GM23338 (cell line): ENCODE measurements around the gene ENTPD5. TPM values are rescaled to one million over a fixed set of nuclear protein-coding genes. Genes with fewer than 3 reads are reported as not detected.

Experiments
- ATAC-seq: fragments of 200-7000 bp; cut with Tn5 transposase; 3 replicates; pipeline ENCODE4 v1.9.1; 2020
- DNase-seq: peaks from one replicate; pipeline ENCODE4 v3.0.0-alpha.2; 2015; ENCODE audit warnings: low spot score
- H2AFZ ChIP-seq: fragments of 200-600 bp; sonication (generic); 2 replicates; pipeline ENCODE4 v1.8.0; 2016; ENCODE audit warnings: antibody characterized with exemption, mild to moderate bottlenecking, moderate library complexity
- H3F3A ChIP-seq: fragments of 200-600 bp; sonication (generic); replicated peaks from 2 replicates; pipeline ENCODE4 v1.8.0; 2017; ENCODE audit warnings: antibody characterized with exemption, mixed run types, low read depth
- H3K27ac ChIP-seq: fragments of 200-600 bp; sonication (generic); 2 replicates; pipeline ENCODE4 v1.6.1; 2016; ENCODE audit warnings: low read depth
- H3K27me3 ChIP-seq: fragments of 200-600 bp; sonication (generic); 2 replicates; pipeline ENCODE4 v1.8.0; 2016; ENCODE audit warnings: mild to moderate bottlenecking, mixed run types, moderate library complexity; ENCODE audit not compliant: insufficient read depth
- H3K36me3 ChIP-seq: fragments of 200-600 bp; sonication (generic); 2 replicates; pipeline ENCODE4 v1.8.0; 2016; ENCODE audit warnings: mild to moderate bottlenecking; ENCODE audit not compliant: insufficient read depth
- H3K4me1 ChIP-seq: fragments of 200-600 bp; sonication (generic); 2 replicates; pipeline ENCODE4 v1.8.0; 2016; ENCODE audit warnings: mild to moderate bottlenecking, moderate library complexity; ENCODE audit not compliant: insufficient read depth
- H3K4me2 ChIP-seq: fragments of 200-600 bp; sonication (generic); 2 replicates; pipeline ENCODE4 v1.7.1; 2017; ENCODE audit warnings: mixed run types
- H3K4me3 ChIP-seq: fragments of 200-600 bp; sonication (generic); 2 replicates; pipeline ENCODE4 v1.6.1; 2016; ENCODE audit warnings: mixed run types
- H3K79me2 ChIP-seq: fragments of 200-600 bp; sonication (generic); replicated peaks from 2 replicates; pipeline ENCODE4 v1.8.0; 2017; ENCODE audit warnings: mild to moderate bottlenecking; ENCODE audit not compliant: insufficient read depth
- H3K9me2 ChIP-seq: fragments of 200-600 bp; sonication (generic); 2 replicates; pipeline ENCODE4 v1.8.0; 2017; ENCODE audit not compliant: insufficient read depth
- H4K20me1 ChIP-seq: fragments of 200-600 bp; sonication (generic); replicated peaks from 2 replicates; pipeline ENCODE4 v1.8.0; 2017; ENCODE audit warnings: mild to moderate bottlenecking; ENCODE audit not compliant: insufficient read depth
- H3K27ac Mint-ChIP-seq: 2 replicates; pipeline ENCODE4 v1.8.0; 2020; ENCODE audit warnings: inconsistent platforms, mild to moderate bottlenecking, moderate library complexity, mixed read lengths
- H3K27me3 Mint-ChIP-seq: 3 replicates; pipeline ENCODE4 v1.8.0; 2022; ENCODE audit warnings: low read depth, mild to moderate bottlenecking, moderate library complexity, mixed read lengths, inconsistent platforms; ENCODE audit not compliant: insufficient read depth, poor library complexity
- H3K36me3 Mint-ChIP-seq: 3 replicates; pipeline ENCODE4 v1.8.0; 2021; ENCODE audit warnings: low read depth, mild to moderate bottlenecking, inconsistent platforms, moderate library complexity, mixed read lengths
- H3K4me1 Mint-ChIP-seq: 3 replicates; pipeline ENCODE4 v1.8.0; 2020; ENCODE audit warnings: mild to moderate bottlenecking, inconsistent platforms, mixed read lengths
- H3K4me3 Mint-ChIP-seq: 3 replicates; pipeline ENCODE4 v1.8.0; 2021; ENCODE audit warnings: moderate library complexity, mild to moderate bottlenecking, inconsistent platforms, mixed read lengths
- H3K9me3 Mint-ChIP-seq: 3 replicates; pipeline ENCODE4 v1.8.0; 2020; ENCODE audit warnings: moderate library complexity, mild to moderate bottlenecking, inconsistent platforms, mixed read lengths
- CREB1 ChIP-seq: fragments of 250-450 bp; sonication (Bioruptor Pico); IDR thresholded peaks from 2 replicates; pipeline ENCODE4 v1.5.0; 2020; ENCODE audit warnings: low read depth, mild to moderate bottlenecking, moderate library complexity
- EZH2 ChIP-seq: fragments of 200-600 bp; sonication (generic); IDR thresholded peaks from one replicate; pipeline ENCODE4 v1.8.0; 2017; ENCODE audit warnings: antibody characterized with exemption, mild to moderate bottlenecking, low read depth; ENCODE audit not compliant: unreplicated experiment
- EZH2phosphoT487 ChIP-seq: fragments of 200-600 bp; sonication (generic); IDR thresholded peaks from one replicate; pipeline ENCODE4 v1.8.1; 2018; ENCODE audit warnings: antibody characterized with exemption; ENCODE audit not compliant: unreplicated experiment
- JUNB ChIP-seq: IDR thresholded peaks from one replicate; pipeline ENCODE4 v1.6.1; 2016; ENCODE audit warnings: antibody characterized with exemption; ENCODE audit not compliant: unreplicated experiment
- NANOG ChIP-seq: IDR thresholded peaks from 2 replicates; pipeline ENCODE4 v1.6.1; 2016; ENCODE audit warnings: antibody characterized with exemption, borderline replicate concordance
- POLR2AphosphoS5 ChIP-seq: IDR thresholded peaks from 2 replicates; pipeline ENCODE4 v1.6.1; 2016; ENCODE audit warnings: antibody characterized with exemption, low read depth
- REST ChIP-seq: IDR thresholded peaks from one replicate; pipeline ENCODE4 v1.6.1; 2018; ENCODE audit warnings: antibody characterized with exemption; ENCODE audit not compliant: unreplicated experiment
- STAT1 ChIP-seq: IDR thresholded peaks from one replicate; pipeline ENCODE4 v1.6.1; 2016; ENCODE audit warnings: antibody characterized with exemption; ENCODE audit not compliant: unreplicated experiment
- ZNF331 ChIP-seq: fragments of 250-450 bp; sonication (Bioruptor Pico); IDR thresholded peaks from 2 replicates; pipeline ENCODE4 v1.5.0; 2020; ENCODE audit warnings: low read depth, mild to moderate bottlenecking, moderate library complexity
- polyA plus RNA-seq: library from polyadenylated mRNA; unstranded; fragments of >200 nt; fragmentation: Nextera tagmentation; extraction: Ambion mirVana; gene quantifications from 2 replicates; pipeline ENCODE4 v1.2.1, GENCODE V29; 2016
- total RNA-seq: library from RNA; depleted of rRNA; stranded (reverse); fragments of >200 nt; shearing (Covaris generic); gene quantifications from 2 replicates; pipeline ENCODE4 v1.2.3, GENCODE V29; 2014
- TF ChIP-seq, protein P1 (sequence below): IDR thresholded peaks from 2 replicates; pipeline ENCODE4 v1.6.1; 2016; ENCODE audit warnings: antibody characterized with exemption
- TF ChIP-seq, protein P2 (sequence below), 2 experiments: fragments of 200-600 bp in 1 of 2; sonication (generic) in 1 of 2; conservative IDR thresholded peaks; 2 replicates each; pipeline versions ENCODE4 v1.5.1 to v1.6.1; 2016 to 2017; ENCODE audit warnings: antibody characterized with exemption in 2 of 2, low read depth in 2 of 2, mild to moderate bottlenecking in 2 of 2, moderate library complexity in 1 of 2

ENTPD5 gene
- total and polyA plus RNA-seq, 2 experiments from 2014 or later, result 4.6 to 5.5 TPM

DNA sequence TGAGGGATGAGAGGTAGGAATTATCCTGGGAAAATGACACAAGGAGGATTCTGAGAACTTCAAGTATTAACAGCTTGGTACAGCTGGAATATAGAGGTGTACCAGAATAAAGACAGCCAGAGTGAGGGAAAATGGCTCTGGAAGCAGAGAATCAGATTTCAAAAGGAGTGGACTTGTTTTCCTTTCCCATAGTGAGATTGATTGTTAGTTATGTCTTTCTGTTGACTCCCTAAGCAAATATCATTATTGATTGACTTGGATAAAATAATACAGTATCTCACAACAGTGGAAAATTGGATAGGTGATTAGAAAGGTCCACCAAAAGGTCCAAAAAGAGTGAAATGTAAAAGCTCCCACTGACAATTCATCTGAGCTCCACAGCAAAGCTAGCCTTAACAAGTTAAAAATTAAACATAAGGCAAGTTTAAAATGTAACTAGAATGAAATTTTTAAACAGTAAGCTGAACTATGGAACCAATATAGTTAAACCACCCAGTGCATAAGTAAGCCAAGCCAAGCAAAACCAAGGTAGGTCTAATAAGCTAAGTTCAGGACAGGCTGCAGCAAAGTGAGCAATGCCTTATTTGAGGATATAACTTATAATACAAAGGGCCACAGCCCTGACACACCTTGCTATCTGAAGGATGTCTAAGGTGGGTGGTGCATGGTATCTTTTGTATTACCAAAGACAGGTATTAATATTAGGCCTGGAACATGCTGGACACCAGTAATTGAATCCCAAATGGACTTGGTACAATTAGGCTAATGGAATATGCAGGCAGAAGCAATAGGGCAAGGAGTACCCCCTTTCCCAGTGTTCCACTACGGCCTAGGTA, 21.8 kb downstream of the ENTPD5 start:
- Histone ChIP-seq H2AFZ (no peak overlapping the region), H3K79me2 (no peaks in the 10 kb centered on the region), H3K27me3 (no peaks in the 10 kb centered on the region), H4K20me1 (no peaks in the 10 kb centered on the region; the same call in 1 of the 2 replicates), H3F3A (no peaks in the 10 kb centered on the region), H3K4me1 (no peaks in the 10 kb centered on the region), H3K4me3 (no peak overlapping the region), H3K36me3 (no peaks in the 10 kb centered on the region), H3K27ac (no peak overlapping the region), H3K4me2 (no peak overlapping the region), H3K9me2 (no peaks in the 10 kb centered on the region)
- Mint-ChIP-seq H3K9me3 (no peaks in the 10 kb centered on the region), H3K36me3 (no peaks in the 10 kb centered on the region), H3K4me3 (no peak overlapping the region), H3K4me1 (no peaks in the 10 kb centered on the region), H3K27me3 (peaks cover 2% of the 10 kb centered on the region), H3K27ac (no peak overlapping the region)
- TF ChIP-seq CREB1 (CRISPR knock-in tag) (no peak), POLR2AphosphoS5 (no peak), JUNB (no peak)
- TF ChIP-seq, protein P1, sequence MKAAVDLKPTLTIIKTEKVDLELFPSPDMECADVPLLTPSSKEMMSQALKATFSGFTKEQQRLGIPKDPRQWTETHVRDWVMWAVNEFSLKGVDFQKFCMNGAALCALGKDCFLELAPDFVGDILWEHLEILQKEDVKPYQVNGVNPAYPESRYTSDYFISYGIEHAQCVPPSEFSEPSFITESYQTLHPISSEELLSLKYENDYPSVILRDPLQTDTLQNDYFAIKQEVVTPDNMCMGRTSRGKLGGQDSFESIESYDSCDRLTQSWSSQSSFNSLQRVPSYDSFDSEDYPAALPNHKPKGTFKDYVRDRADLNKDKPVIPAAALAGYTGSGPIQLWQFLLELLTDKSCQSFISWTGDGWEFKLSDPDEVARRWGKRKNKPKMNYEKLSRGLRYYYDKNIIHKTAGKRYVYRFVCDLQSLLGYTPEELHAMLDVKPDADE, result no peak
- DNase-seq, result no peak
- no peak for ATAC-seq

- Mint-ChIP-seq H3K27me3 (peaks cover 2% of the 10 kb centered on the region), H3K36me3 (no peaks in the 10 kb centered on the region), H3K4me3 (no peak overlapping the region), H3K9me3 (no peaks in the 10 kb centered on the region), H3K27ac (no peak overlapping the region), H3K4me1 (no peaks in the 10 kb centered on the region)
- DNase-seq (no peak), ATAC-seq (no peak)
- H3F3A ChIP-seq, result no peaks in the 10 kb centered on the region
- no peak overlapping the region for H2AFZ ChIP-seq
- no peaks in the 10 kb centered on the region; the same call in 1 of the 2 replicates for H4K20me1 ChIP-seq
- no peaks in the 10 kb centered on the region for H3K27me3 ChIP-seq
- no peaks in the 10 kb centered on the region for H3K4me1 ChIP-seq
- no peak overlapping the region for H3K4me3 ChIP-seq
- no peaks in the 10 kb centered on the region for H3K9me2 ChIP-seq
- H3K36me3 ChIP-seq, result no peaks in the 10 kb centered on the region
- no peaks in the 10 kb centered on the region for H3K79me2 ChIP-seq
- no peak overlapping the region for H3K4me2 ChIP-seq
- no peak overlapping the region for H3K27ac ChIP-seq
- TF ChIP-seq EZH2phosphoT487 (no peak), JUNB (no peak), EZH2 (no peak), CREB1 (CRISPR knock-in tag) (no peak), POLR2AphosphoS5 (no peak), NANOG (no peak), REST (no peak), ZNF331 (CRISPR knock-in tag) (no peak), STAT1 (no peak)
- TF ChIP-seq, protein P2, sequence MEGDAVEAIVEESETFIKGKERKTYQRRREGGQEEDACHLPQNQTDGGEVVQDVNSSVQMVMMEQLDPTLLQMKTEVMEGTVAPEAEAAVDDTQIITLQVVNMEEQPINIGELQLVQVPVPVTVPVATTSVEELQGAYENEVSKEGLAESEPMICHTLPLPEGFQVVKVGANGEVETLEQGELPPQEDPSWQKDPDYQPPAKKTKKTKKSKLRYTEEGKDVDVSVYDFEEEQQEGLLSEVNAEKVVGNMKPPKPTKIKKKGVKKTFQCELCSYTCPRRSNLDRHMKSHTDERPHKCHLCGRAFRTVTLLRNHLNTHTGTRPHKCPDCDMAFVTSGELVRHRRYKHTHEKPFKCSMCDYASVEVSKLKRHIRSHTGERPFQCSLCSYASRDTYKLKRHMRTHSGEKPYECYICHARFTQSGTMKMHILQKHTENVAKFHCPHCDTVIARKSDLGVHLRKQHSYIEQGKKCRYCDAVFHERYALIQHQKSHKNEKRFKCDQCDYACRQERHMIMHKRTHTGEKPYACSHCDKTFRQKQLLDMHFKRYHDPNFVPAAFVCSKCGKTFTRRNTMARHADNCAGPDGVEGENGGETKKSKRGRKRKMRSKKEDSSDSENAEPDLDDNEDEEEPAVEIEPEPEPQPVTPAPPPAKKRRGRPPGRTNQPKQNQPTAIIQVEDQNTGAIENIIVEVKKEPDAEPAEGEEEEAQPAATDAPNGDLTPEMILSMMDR (conservative IDR thresholded peaks at IDR 0.05; ENCODE audit: low read depth in 2 of 2), result no peak
- TF ChIP-seq, protein P1, result no peak
Measured at GRCh38 chr14:73996731-73997107, 22.4 kb downstream of the ENTPD5 start.
